ENCODE measurements around the gene CYP2R1. TPM values are rescaled to one million over a fixed set of nuclear protein-coding genes. Genes with fewer than 3 reads are reported as not detected.

The CYP2R1 gene
- total and polyA plus RNA-seq, 10 donors, result 9.6 to 45.0 (median 21.3) TPM

GRCh38 chr11:14914536-14914935, 22.5 kb upstream of the CYP2R1 start:
- Histone ChIP-seq H3K4me1 (no peaks in the 10 kb centered on the region), H3K4me3 (no peak overlapping the region), H3K9me3 (peaks cover 0 to 6% (median 0%) of the 10 kb centered on the region in 8 donors), H3K27ac (peak overlapping the region in 1 of 8 donors; percentile 29), H3K36me3 (no peaks in the 10 kb centered on the region), H3K27me3 (replicated peaks in 1 of 7) (peaks cover 0 to 11% (median 0%) of the 10 kb centered on the region in 7 donors)
- WGBS, 5 donors, result 44 to 71% (median 56%) methylated on average over 3 of the region's 3 CpGs
- TF ChIP-seq POLR2A (IDR thresholded peaks at IDR 0.05) (no peak), POLR2AphosphoS5 (IDR thresholded peaks at IDR 0.05) (no peak)
- TF ChIP-seq, protein P1, sequence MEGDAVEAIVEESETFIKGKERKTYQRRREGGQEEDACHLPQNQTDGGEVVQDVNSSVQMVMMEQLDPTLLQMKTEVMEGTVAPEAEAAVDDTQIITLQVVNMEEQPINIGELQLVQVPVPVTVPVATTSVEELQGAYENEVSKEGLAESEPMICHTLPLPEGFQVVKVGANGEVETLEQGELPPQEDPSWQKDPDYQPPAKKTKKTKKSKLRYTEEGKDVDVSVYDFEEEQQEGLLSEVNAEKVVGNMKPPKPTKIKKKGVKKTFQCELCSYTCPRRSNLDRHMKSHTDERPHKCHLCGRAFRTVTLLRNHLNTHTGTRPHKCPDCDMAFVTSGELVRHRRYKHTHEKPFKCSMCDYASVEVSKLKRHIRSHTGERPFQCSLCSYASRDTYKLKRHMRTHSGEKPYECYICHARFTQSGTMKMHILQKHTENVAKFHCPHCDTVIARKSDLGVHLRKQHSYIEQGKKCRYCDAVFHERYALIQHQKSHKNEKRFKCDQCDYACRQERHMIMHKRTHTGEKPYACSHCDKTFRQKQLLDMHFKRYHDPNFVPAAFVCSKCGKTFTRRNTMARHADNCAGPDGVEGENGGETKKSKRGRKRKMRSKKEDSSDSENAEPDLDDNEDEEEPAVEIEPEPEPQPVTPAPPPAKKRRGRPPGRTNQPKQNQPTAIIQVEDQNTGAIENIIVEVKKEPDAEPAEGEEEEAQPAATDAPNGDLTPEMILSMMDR (IDR thresholded peaks at IDR 0.05 in 8 of 11, conservative IDR thresholded peaks at IDR 0.05 in 3 of 11), result no peak
- no peak for DNase-seq
- intact Hi-C loops (cut with DNase I; ENCODE audit: low total_unique reads), result no loop called here

DNA sequence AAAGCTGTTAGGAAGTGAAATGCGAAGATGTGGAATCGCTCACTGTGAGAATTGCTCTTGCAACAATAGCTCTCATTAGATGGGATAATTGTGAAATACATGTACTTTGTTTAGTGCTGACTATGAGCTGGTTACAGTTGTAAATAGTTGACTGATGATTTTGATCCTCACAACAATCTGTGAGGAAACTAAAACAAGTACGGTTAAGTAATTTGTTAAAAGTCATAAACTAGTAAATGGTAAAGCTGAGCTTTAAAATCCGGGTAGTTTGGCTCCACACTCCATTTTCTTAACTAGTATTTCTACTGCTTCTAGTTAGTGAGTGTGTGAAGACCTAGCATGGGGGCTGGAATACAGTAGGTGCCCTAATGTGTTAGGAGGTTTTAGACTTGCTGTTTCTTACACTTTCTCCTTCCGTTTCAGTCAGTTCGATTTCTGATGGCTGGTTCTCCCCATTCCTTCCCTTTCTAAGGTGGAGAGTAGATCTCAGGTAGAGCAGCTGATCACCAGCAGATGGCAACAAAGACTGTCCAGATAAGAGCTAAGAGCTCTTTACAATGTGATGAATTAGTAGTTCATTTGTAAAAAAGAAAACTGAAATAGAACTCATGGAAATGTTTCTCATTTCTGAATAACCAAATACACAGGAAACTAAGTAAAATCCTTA, 16.3 kb upstream of the CYP2R1 start:
- intact Hi-C loops (cut with DNase I; ENCODE audit: low total_unique reads), result loop anchor here (5.0 to 10.0 kb wide), 4 partner anchors 116 to 371 kb away; partner anchors contain the start of gene PDE3B
- no peaks in the 10 kb centered on the region for H3K9me3 ChIP-seq
- H3K4me1 ChIP-seq, result peaks cover 8 to 47% (median 32%) of the 10 kb centered on the region in 6 donors
- TF ChIP-seq, protein P1 (IDR thresholded peaks at IDR 0.05 in 8 of 11, conservative IDR thresholded peaks at IDR 0.05 in 3 of 11), result peak; percentile 30 to 73 (median 51)
- no peak for TF ChIP-seq POLR2A (IDR thresholded peaks at IDR 0.05)
- WGBS, 5 donors, result 27 to 55% (median 41%) methylated on average over 6 of the region's 6 CpGs
- no peak for DNase-seq
- no peak overlapping the region for H3K27ac ChIP-seq
- no peaks in the 10 kb centered on the region for H3K27me3 ChIP-seq (replicated peaks in 1 of 7)
- no peaks in the 10 kb centered on the region for H3K36me3 ChIP-seq
- no peak overlapping the region for H3K4me3 ChIP-seq

GRCh38 chr11:14907411-14908213, 15.6 kb upstream of the CYP2R1 start:
- intact Hi-C loops (cut with DNase I; ENCODE audit: low total_unique reads), result loop anchor here (5.0 to 10.0 kb wide), 4 partner anchors 115 to 370 kb away; partner anchors contain the start of gene PDE3B
- no peaks in the 10 kb centered on the region for H3K27me3 ChIP-seq (replicated peaks in 1 of 7)
- DNase-seq, result peak; percentile 96
- WGBS, 5 donors, result 30 to 38% (median 32%) methylated on average over 10 to 13 of the region's 13 CpGs
- H3K4me3 ChIP-seq, result no peak overlapping the region
- H3K9me3 ChIP-seq, result no peaks in the 10 kb centered on the region
- no peak for TF ChIP-seq POLR2A (IDR thresholded peaks at IDR 0.05)
- TF ChIP-seq, protein P1 (IDR thresholded peaks at IDR 0.05 in 8 of 11, conservative IDR thresholded peaks at IDR 0.05 in 3 of 11), result peak; percentile 59 to 90 (median 77)
- peak in 1 of 3 donors; percentile 34 for TF ChIP-seq POLR2AphosphoS5 (IDR thresholded peaks at IDR 0.05)
- H3K36me3 ChIP-seq, result no peaks in the 10 kb centered on the region
- peak overlapping the region in 1 of 8 donors; percentile 26 for H3K27ac ChIP-seq
- peaks cover 8 to 47% (median 32%) of the 10 kb centered on the region in 6 donors for H3K4me1 ChIP-seq

DNA sequence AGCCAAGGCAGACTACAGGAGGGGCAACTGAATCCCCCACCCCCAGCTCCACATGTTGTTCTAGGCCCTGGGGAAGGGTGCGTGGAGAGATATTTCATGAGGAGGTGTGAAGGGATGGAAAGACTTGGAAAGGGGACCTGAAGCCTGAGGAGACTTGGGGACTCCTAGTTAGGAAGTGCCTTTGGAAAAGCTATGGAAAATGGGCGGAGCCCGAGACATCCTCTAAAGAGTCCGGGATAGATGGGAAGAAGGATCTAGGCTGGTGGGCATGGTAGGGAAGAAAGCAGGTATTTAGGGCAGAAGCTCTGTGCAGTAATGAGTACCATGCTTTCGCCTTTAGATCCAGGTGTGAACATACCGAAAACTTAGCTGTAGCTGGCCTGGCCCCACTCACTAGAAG, 15.0 kb upstream of the CYP2R1 start:
- intact Hi-C loops (cut with DNase I; ENCODE audit: low total_unique reads), result loop anchor here (5.0 to 10.0 kb wide), 4 partner anchors 115 to 370 kb away; partner anchors contain the start of gene PDE3B
- Histone ChIP-seq H3K27ac (peak overlapping the region in 1 of 8 donors; percentile 26), H3K27me3 (replicated peaks in 1 of 7) (no peaks in the 10 kb centered on the region), H3K4me3 (no peak overlapping the region), H3K9me3 (no peaks in the 10 kb centered on the region), H3K4me1 (peaks cover 8 to 47% (median 32%) of the 10 kb centered on the region in 6 donors), H3K36me3 (no peaks in the 10 kb centered on the region)
- DNase-seq, result no peak
- WGBS, 5 donors, result 87 to 97% (median 89%) methylated on average over 6 of the region's 6 CpGs
- TF ChIP-seq, protein P1 (IDR thresholded peaks at IDR 0.05 in 8 of 11, conservative IDR thresholded peaks at IDR 0.05 in 3 of 11), result no peak

Data from spleen (tissue), 11 donors.